GM12892 (cell line): Measurements from ENCODE around the gene DRG2.

Experiments
- POLR2A ChIP-seq: IDR thresholded peaks from 2 replicates; pipeline ENCODE4 v1.6.1; 2011; ENCODE audit warnings: low read depth, low read length, control low read depth
- POLR2AphosphoS5 ChIP-seq: IDR thresholded peaks from 2 replicates; pipeline ENCODE4 v1.6.1; 2011; ENCODE audit warnings: low read depth, low read length, control low read depth
- TAF1 ChIP-seq: IDR thresholded peaks from 2 replicates; pipeline ENCODE4 v1.6.1; 2011; ENCODE audit warnings: low read depth, mild to moderate bottlenecking, control low read depth, low read length, borderline replicate concordance

- TF ChIP-seq TAF1 = no peak
- no peak for TF ChIP-seq POLR2AphosphoS5
- no peak for TF ChIP-seq POLR2A
Measured at GRCh38 chr17:18156976-18157280, 69.2 kb downstream of the DRG2 start.
